Mesodermal cell (in vitro differentiated cells): ENCODE results near the gene PDHB.

Experiments
- H3K27ac ChIP-seq: 2 replicates; pipeline ENCODE4 v1.7.0; 2013; ENCODE audit warnings: mild to moderate bottlenecking, low read depth, low read length, moderate library complexity; ENCODE audit not compliant: severe bottlenecking
- H3K36me3 ChIP-seq: 2 replicates; pipeline ENCODE4 v1.7.1; 2013; ENCODE audit warnings: mild to moderate bottlenecking, low read length, moderate library complexity; ENCODE audit not compliant: control insufficient read depth, insufficient read depth
- H3K4me1 ChIP-seq: one replicate; pipeline ENCODE4 v1.7.1; 2013; ENCODE audit warnings: mild to moderate bottlenecking, low read length; ENCODE audit not compliant: insufficient read depth, control insufficient read depth, poor library complexity, severe bottlenecking
- H3K4me3 ChIP-seq: 2 replicates; pipeline ENCODE4 v1.7.0; 2013; ENCODE audit warnings: low read length, control low read depth, mild to moderate bottlenecking; ENCODE audit not compliant: insufficient read depth, poor library complexity, severe bottlenecking; ENCODE audit errors: extremely low read depth
- H3K9me3 ChIP-seq: 2 replicates; pipeline ENCODE4 v1.7.1; 2013; ENCODE audit warnings: mild to moderate bottlenecking, low read length, moderate library complexity; ENCODE audit not compliant: control insufficient read depth
- WGBS, 2 experiments: methylation state at CpG; one replicate each; pipeline ENCODE4 v1.1.5; 2013; ENCODE audit warnings: missing lambda C conversion rate in 2 of 2; ENCODE audit not compliant: insufficient coverage in 2 of 2; 5-methylcytosine and 5-hydroxymethylcytosine counted together

The PDHB gene

GRCh38 chr3:58403513-58404109, 30.0 kb downstream of the PDHB start:
- Histone ChIP-seq H3K27ac (no peak overlapping the region), H3K36me3 (peaks cover 31% of the 10 kb centered on the region)
- WGBS, 2 experiments, result no CpG with 5 or more reads among the region's 6 CpGs

GRCh38 chr3:58398669-58399333, 34.8 kb downstream of the PDHB start:
- 94 to 98% methylated on average over 8 of the region's 9 CpGs for WGBS, 2 experiments
- Histone ChIP-seq H3K4me3 (no peak overlapping the region), H3K9me3 (no peaks in the 10 kb centered on the region), H3K4me1 (no peaks in the 10 kb centered on the region), H3K36me3 (peaks cover 55% of the 10 kb centered on the region), H3K27ac (peak overlapping the region; percentile 33)

More at GRCh38 chr3:58403513-58404109, 30.0 kb downstream of the PDHB start:
- H3K9me3 ChIP-seq, result no peaks in the 10 kb centered on the region
- no peak overlapping the region for H3K4me3 ChIP-seq
- peaks cover 6% of the 10 kb centered on the region for H3K4me1 ChIP-seq

GRCh38 chr3:58394339-58394738, 39.3 kb downstream of the PDHB start:
- Histone ChIP-seq H3K4me3 (no peak overlapping the region), H3K36me3 (peaks cover 41% of the 10 kb centered on the region), H3K27ac (no peak overlapping the region), H3K9me3 (no peaks in the 10 kb centered on the region), H3K4me1 (peaks cover 12% of the 10 kb centered on the region)

- Histone ChIP-seq H3K4me1 (peaks cover 32% of the 10 kb centered on the region), H3K4me3 (no peak overlapping the region), H3K9me3 (no peaks in the 10 kb centered on the region), H3K36me3 (peaks cover 22% of the 10 kb centered on the region), H3K27ac (peak overlapping the region; percentile 74)
- 85 to 95% methylated on average over 2 to 3 of the region's 3 CpGs for WGBS, 2 experiments
Measured at GRCh38 chr3:58392181-58392580, 41.5 kb downstream of the PDHB start.

- Histone ChIP-seq H3K4me1 (peaks cover 38% of the 10 kb centered on the region), H3K36me3 (peaks cover 13% of the 10 kb centered on the region)
Measured at GRCh38 chr3:58391156-58391865, 42.3 kb downstream of the PDHB start.

GRCh38 chr3:58388550-58389091, 45.0 kb downstream of the PDHB start:
- Histone ChIP-seq H3K27ac (peak overlapping the region; percentile 98), H3K4me3 (no peak overlapping the region), H3K9me3 (no peaks in the 10 kb centered on the region), H3K36me3 (no peaks in the 10 kb centered on the region), H3K4me1 (peaks cover 64% of the 10 kb centered on the region)

More at GRCh38 chr3:58391156-58391865, 42.3 kb downstream of the PDHB start:
- Histone ChIP-seq H3K9me3 (no peaks in the 10 kb centered on the region), H3K4me3 (no peak overlapping the region), H3K27ac (peak overlapping the region; percentile 74)
- 83 to 95% methylated on average over 2 of the region's 3 CpGs for WGBS, 2 experiments

GRCh38 chr3:58387650-58388546, 45.7 kb downstream of the PDHB start:
- Histone ChIP-seq H3K4me1 (peaks cover 68% of the 10 kb centered on the region), H3K9me3 (no peaks in the 10 kb centered on the region), H3K4me3 (no peak overlapping the region), H3K27ac (peak overlapping the region; percentile 98), H3K36me3 (no peaks in the 10 kb centered on the region)
- 89 to 93% methylated on average over 2 of the region's 6 CpGs for WGBS, 2 experiments

- Histone ChIP-seq H3K4me1 (peaks cover 61% of the 10 kb centered on the region), H3K4me3 (no peak overlapping the region), H3K27ac (peak overlapping the region; percentile 98), H3K9me3 (no peaks in the 10 kb centered on the region), H3K36me3 (no peaks in the 10 kb centered on the region)
- 54 to 57% methylated on average over 3 of the region's 3 CpGs for WGBS, 2 experiments
Measured at GRCh38 chr3:58386626-58387365, 46.8 kb downstream of the PDHB start.

- H3K27ac ChIP-seq, result peak overlapping the region; percentile 50
- no peaks in the 10 kb centered on the region for H3K36me3 ChIP-seq
- H3K9me3 ChIP-seq, result no peaks in the 10 kb centered on the region
- H3K4me1 ChIP-seq, result peaks cover 57% of the 10 kb centered on the region
- 87 to 90% methylated on average over 1 to 3 of the region's 3 CpGs for WGBS, 2 experiments
- no peak overlapping the region for H3K4me3 ChIP-seq
Measured at GRCh38 chr3:58384381-58385090, 49.1 kb downstream of the PDHB start.
